GM19463 (cell line): ENCODE data around the gene GRAMD4.

Source experiments
- ATAC-seq: cut with Tn5 transposase; IDR thresholded peaks from one replicate; pipeline ENCODE4 v1.9.1; 2021; ENCODE audit warnings: mild to moderate bottlenecking, moderate library complexity; ENCODE audit not compliant: unreplicated experiment

Gene GRAMD4

DNA sequence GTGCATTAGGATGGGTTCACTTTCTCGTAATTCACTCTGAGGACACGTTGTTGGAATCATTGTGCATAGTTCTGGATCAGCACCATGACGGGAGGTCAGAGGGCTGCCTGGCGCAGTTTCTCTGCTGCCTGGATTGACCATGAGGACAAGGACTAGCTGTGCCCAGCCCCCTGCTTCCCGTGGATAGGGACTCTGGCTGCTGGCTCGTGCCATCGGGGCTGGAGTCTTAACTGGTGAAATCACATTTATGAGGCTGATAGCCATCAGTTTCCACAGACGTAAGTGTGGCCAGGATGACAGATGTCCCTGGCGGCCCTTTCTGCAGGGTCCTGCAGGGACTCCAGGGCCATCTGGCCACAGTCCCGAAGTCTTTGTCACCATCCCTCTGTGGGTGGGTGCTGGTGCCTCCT is 24.1 kb upstream of the GRAMD4 start:
- no peak for ATAC-seq

DNA sequence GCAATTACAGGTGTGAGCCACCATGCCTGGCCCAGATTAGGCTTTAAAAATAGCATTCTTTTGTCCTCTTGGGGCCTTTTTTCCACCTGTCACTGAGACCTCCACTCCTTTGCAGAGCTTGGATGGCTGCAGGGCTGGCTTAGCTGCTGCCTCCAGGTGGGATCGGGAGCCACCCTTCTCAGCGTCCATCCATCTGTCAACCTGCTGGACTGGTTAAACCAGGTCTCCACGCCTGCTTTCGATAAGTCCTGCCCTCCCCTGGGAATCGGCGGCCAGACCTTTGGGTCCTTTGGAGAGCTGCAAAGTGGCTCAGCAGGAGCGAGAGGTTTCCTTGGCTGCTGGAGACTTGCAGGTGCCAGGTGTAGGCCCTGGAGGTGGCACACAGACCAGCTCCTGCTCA is 23.4 kb upstream of the GRAMD4 start:
- no peak for ATAC-seq

GRCh38 chr22:46598224-46598623 is 22.0 kb upstream of the GRAMD4 start:
- ATAC-seq, result no peak

DNA sequence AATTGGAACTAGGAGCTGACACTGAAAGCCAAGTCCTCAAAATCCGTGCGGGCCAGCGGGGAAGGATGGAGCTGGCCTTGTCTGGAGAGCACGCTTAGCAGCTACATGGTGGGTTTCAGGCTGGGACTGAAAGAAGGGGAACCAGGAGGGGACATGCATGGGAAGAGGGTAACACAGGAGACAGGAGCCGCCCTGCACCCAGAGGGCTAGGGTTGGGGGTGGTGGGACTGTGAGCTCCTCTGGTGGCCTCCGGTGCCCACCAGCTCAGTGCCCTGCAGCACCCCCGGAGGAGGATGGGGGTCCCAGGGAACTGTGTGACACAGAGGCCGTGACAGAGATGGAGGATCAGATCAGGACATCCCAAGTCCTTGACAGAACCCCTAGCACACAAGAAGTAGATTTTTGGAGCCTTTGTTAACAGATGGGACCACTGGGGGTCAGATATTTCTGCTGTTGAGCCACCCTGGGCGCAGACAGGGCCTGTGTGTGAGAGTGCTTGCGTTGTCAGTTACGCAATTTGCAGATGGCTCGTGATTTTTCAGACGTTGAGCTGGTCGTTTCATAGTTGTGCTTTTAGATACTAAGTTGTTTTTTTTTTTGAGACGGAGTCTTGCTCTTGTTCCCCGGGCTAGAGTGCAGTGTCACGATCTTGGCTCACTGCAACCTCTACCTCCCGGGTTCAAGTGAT is 21.3 kb upstream of the GRAMD4 start:
- no peak for ATAC-seq

GRCh38 chr22:46600273-46600796 is 19.9 kb upstream of the GRAMD4 start:
- no peak for ATAC-seq

- ATAC-seq, result no peak
These were observed 18.2 kb upstream of the GRAMD4 start for GRCh38 chr22:46602025-46602424.

DNA sequence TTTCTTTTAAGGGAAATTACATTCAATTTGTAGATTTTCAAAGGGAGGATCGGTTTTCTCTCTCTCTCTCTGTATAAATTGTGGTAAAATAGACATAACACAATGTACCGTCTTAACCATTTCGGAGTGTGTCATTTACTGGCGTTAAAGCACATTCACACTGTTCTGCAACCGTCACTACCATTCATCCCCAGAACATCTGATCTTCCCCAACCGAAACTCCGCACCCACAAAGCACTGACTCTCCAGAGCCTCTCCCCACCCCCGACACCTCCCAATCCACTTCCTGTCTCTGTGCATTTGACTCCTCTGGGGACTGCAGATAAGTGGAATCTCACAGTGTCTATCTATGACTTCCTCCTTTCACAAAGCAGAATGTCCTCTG is 15.9 kb upstream of the GRAMD4 start:
- ATAC-seq, result no peak

DNA sequence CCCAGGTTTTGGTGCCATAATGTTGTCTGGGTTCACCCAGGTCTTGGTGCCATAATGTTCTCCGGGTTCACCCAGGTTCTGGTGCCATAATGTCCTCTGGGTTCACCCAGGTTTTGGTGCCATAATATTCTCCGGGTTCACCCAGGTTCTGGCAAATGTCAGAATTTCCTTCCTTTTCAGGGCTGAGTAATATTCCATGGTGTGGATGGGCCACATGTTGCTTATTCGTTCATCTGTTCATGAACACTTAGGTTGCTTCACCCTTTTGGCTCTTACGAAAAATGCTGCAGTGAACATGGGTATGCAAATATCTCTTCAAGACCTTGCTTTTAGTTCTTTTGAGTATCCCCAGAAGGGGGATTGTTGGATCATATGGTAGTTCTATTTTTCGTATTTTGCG is 15.1 kb upstream of the GRAMD4 start:
- ATAC-seq, result no peak

DNA sequence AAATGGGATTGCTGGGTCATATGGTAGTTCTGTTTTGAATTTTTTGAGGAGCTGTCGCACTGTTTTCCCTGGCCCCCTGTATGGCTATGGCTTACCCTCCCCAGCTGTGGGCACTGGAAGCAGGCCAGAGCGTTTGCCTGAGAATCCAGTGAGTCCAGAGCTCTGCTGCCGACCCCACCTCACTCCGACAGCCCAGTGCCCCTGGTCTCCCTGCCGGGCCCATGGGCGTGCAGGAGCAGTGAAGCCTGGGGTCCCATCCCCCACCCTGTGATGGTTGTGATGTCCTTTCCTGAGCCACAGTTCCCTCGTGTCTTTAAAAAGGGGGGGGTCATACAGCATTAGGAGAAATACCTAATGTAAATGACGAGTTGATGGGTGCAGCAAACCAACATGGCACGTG is 13.3 kb upstream of the GRAMD4 start:
- no peak for ATAC-seq

GRCh38 chr22:46607483-46608114 is 12.6 kb upstream of the GRAMD4 start:
- ATAC-seq, result no peak

DNA sequence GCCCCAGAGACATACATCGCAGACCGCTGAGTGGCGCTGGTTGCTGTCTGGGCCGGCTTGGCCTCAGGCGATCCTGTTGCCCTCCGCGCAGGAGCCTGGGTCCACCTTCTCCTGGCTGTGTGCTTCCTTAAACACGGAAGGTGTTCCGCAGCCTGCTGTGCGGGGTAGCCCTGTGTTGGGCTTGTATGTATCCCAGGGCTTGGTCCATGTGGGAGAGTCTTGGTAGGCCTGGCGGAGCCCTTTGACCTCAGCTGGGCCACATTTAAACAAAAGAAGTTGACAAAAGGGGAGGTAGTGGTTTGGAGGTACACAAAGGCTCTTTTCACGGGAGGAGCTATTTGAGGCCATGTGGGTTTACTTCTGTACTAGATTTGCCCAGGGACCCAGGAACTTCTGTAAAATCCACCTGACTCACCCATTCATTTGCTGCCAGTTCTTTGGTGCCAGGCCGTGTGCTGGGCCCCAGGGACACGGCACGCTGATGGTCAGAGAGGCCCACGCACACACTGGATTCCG is 11.0 kb upstream of the GRAMD4 start:
- no peak for ATAC-seq

GRCh38 chr22:46609724-46610201 is 10.4 kb upstream of the GRAMD4 start:
- no peak for ATAC-seq

DNA sequence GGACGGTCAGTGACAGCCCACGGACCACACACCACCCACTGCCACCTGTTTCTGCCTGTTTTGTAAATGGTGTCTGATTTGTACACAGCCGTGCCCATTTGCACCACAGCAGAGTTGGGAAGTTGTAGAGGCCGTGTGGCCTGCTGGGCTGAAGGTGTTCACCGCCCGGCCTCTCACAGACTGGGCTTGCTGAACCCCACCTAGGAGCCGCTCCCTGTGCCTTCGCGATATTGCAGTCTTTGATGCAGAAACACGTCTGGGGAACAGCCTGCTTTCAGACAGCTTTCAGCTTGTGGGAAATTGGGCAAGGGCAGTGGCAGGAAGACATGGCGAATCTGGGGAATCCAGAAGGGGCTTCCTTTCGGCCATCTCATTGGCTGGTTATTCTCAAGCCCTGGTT is 9.8 kb upstream of the GRAMD4 start:
- no peak for ATAC-seq

- ATAC-seq, result no peak
These were observed 9.0 kb upstream of the GRAMD4 start for GRCh38 chr22:46611189-46611588.

GRCh38 chr22:46612341-46612903 is 7.8 kb upstream of the GRAMD4 start:
- no peak for ATAC-seq

GRCh38 chr22:46612904-46613605 is 7.1 kb upstream of the GRAMD4 start:
- ATAC-seq, result no peak

GRCh38 chr22:46613606-46614021 is 6.6 kb upstream of the GRAMD4 start:
- ATAC-seq, result no peak

GRCh38 chr22:46614025-46614931 is 5.9 kb upstream of the GRAMD4 start:
- ATAC-seq, result no peak

GRCh38 chr22:46617207-46617985 is 2.8 kb upstream of the GRAMD4 start:
- ATAC-seq, result no peak
